Measurements from ENCODE around the gene LARP1.
"Not testable (repeated sequence)": the region's sequence is repeated elsewhere in the genome, so short reads cannot be mapped to it uniquely, and the experiment has no call there.

Gene LARP1

DNA sequence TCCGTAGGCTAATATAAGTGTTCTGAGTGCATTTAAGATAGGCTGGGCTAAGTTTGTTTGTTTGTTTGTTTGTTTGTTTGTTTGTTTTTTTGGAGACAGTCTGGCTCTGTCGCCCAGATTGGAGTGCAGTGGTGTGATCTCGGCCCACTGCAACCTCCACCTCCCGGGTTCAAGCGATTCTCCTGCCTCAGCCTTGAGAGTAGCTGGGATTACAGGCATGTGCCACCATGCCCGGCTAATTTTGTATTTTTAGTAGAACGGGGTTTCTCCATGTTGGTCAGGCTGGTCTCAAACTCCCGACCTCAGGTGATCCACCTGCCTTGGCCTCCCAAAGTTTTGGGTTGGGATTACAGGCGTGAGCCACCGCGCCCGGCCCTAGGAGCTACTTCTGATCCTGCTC lies 4.7 kb downstream of the LARP1 start:
- DNase-seq (ENCODE audit: extremely low read depth in 1 of 2, low read depth in 1 of 2) = not testable (repeated sequence)

- DNase-seq (ENCODE audit: extremely low read depth in 1 of 2, low read depth in 1 of 2) = no peak
Observed at GRCh38 chr5:154761046-154761736, 6.0 kb downstream of the LARP1 start.

DNA sequence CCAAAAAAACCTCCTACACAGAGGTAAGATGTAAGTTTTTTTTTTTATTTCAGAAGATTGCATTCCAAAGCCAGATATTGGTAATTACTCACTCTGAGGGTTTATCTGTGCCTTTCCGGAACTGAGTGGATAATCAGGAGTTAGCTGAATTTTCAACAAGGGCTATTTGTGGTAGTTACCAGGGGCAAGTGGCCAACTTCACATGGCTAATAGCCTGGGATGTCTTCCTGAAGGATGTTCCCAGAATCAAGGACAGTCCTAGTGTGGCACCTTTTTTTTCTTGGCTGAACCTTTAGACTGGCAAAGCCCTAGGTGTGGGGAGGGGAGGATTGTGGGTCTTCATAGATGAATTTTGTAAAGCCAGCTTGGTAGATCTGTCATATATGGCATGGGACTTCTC lies 7.1 kb downstream of the LARP1 start:
- no peak for DNase-seq (ENCODE audit: extremely low read depth in 1 of 2, low read depth in 1 of 2)

DNA sequence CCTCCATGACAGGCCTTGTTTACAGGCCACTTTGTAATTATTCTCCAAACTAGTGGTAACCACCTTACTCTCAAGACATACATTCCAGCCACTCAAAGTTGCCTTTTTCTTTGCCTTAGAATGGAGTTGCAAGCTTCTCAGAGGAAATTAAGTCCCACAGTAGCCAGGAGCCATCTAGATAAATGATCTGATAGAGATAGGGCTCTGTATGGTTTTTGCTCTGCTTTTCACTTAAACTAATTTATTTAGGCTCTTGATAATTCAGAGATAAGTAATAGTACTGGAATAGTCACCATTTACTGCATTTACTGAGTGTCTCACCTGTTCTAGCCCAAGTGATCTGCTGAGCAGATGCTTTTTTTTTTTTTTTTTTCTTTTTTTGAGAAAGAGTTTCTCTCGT lies 7.5 kb downstream of the LARP1 start:
- no peak for DNase-seq (ENCODE audit: extremely low read depth in 1 of 2, low read depth in 1 of 2)

- no peak for DNase-seq (ENCODE audit: extremely low read depth in 1 of 2, low read depth in 1 of 2)
Observed at GRCh38 chr5:154764967-154765366, 9.8 kb downstream of the LARP1 start.

DNA sequence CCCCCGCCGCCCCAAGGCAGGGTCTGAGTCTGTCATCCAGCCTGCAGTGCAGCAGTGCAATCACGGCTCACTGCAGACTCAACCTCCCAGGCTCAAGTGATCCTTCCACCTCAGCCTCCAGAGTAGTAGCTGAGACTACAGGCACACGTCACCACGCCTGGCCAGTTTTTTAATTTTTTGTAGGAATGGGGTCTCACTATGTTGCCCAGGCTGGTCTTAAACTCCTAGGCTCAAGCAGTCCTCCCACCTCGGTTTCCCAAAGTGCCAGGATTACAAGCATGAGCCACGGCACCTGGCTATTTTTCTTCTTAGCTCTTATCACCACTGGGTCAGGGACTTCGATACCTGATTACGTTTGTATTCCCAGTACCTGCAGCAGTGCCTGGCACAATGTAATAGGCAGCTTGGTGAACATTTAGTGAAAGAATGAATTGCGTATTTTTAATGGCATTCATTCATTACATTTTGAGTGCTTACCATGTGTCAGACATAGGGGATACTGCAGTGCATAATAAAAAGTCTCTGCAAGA lies 10.3 kb downstream of the LARP1 start:
- no peak for DNase-seq (ENCODE audit: extremely low read depth in 1 of 2, low read depth in 1 of 2)

DNA sequence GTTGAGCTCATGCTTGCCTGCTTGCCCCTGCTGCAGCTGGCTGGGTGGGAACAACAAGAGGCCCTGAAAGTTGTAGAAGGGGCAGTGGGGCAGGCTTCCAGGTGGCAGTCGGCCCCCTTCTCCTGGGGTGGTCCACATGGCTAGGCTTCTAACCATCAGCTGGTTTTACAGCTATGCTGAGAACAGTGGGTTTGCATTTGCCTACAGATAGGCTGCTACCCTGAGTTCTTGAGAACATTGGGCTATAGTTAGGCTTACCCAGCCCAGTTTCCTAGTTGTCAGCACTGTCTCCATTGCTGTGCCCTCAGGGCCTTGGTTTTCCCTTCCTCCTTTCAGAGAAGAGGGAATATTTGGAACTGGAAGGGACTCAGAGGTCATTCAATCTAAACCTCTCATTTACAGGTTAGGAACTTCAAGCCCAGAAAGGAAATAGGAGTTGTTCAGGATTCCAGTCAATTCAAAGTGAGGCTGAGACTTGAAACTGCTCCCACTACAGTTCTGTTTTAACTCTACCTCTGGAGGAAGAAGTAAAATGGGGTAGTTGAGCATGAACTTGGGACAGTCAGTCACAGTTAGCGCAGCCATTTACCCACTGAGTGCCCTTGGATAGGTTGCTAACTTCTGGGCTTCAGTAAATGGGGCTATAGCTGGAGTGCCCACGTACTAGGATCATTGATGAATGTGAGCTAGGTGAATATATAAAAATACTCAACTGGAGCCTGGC lies 11.5 kb downstream of the LARP1 start:
- DNase-seq (ENCODE audit: extremely low read depth in 1 of 2, low read depth in 1 of 2) = no peak

GRCh38 chr5:154767576-154767975 lies 12.4 kb downstream of the LARP1 start:
- DNase-seq (ENCODE audit: extremely low read depth in 1 of 2, low read depth in 1 of 2) = no peak

GRCh38 chr5:154768207-154768606 lies 13.0 kb downstream of the LARP1 start:
- no peak for DNase-seq (ENCODE audit: extremely low read depth in 1 of 2, low read depth in 1 of 2)

- DNase-seq (ENCODE audit: extremely low read depth in 1 of 2, low read depth in 1 of 2) = no peak
Observed at GRCh38 chr5:154770111-154770510, 14.9 kb downstream of the LARP1 start.

GRCh38 chr5:154771383-154771901 lies 16.3 kb downstream of the LARP1 start:
- DNase-seq (ENCODE audit: extremely low read depth in 1 of 2, low read depth in 1 of 2) = no peak

- DNase-seq (ENCODE audit: extremely low read depth in 1 of 2, low read depth in 1 of 2) = no peak
Observed at GRCh38 chr5:154773326-154773725, 18.1 kb downstream of the LARP1 start.

DNA sequence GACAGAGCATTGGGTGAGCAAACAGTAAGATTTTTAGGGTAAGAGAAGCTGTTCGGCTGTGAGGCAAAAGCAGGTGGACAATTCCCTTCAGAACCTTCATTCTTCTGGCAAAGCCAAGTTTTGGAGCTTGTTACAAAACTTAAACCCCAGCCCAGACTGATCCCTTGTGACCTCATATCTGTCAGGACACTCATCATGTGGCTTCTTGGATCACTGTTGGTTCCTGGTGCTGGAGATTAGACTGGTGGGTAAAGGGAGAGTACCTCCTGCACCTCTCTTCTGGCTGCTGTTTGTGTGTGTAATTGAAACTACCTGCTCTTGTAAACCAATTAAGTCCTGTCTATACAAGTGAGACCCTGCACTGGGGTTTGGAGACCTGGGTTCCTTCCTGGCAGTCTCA lies 21.0 kb downstream of the LARP1 start:
- DNase-seq (ENCODE audit: extremely low read depth in 1 of 2, low read depth in 1 of 2) = no peak

DNA sequence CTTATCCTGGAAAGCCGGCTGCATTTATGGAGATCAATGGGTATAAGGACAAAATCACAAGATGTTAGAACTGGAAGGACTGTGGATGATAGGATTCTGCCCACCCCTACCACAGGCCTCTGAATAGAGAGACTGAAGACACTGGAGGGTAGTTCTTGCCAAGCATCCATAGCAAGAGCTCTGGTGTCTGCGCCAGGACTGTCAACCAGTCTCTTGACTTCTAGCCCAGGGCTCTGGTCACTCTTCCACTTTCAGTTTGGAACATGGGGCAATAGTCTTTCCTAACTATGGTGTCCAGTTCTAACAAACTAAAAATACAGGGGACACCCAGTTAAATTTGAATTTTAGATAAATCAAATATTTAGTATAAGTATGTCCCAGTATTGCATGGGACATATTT lies 23.4 kb downstream of the LARP1 start:
- no peak for DNase-seq (ENCODE audit: extremely low read depth in 1 of 2, low read depth in 1 of 2)

DNA sequence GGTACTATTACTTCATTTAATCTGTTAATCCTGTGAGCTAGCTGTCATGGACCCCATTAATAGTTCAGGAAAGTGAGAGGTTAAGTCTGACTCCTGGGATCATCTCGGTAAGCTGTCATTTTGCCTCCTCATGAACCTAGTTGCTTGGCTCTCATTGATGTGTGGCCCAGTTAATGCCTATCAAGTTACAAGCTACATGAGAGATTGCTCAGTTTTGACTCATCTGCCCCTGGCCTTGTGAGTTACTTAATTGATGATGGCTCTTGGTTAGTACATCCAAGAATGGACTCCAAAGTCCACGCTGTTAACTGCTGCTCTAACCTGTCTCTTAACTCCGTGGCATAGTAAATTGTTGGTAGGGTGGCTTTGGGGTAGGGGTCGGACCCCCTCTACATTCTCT lies 23.9 kb downstream of the LARP1 start:
- DNase-seq (ENCODE audit: extremely low read depth in 1 of 2, low read depth in 1 of 2) = no peak

GRCh38 chr5:154780128-154780527 lies 25.0 kb downstream of the LARP1 start:
- no peak for DNase-seq (ENCODE audit: extremely low read depth in 1 of 2, low read depth in 1 of 2)

GRCh38 chr5:154782326-154782725 lies 27.1 kb downstream of the LARP1 start:
- no peak for DNase-seq (ENCODE audit: extremely low read depth in 1 of 2, low read depth in 1 of 2)

- DNase-seq (ENCODE audit: extremely low read depth in 1 of 2, low read depth in 1 of 2) = no peak
Observed at GRCh38 chr5:154782812-154783592, 27.8 kb downstream of the LARP1 start.

GRCh38 chr5:154783774-154784460 lies 28.7 kb downstream of the LARP1 start:
- DNase-seq (ENCODE audit: extremely low read depth in 1 of 2, low read depth in 1 of 2) = no peak

GRCh38 chr5:154784856-154785255 lies 29.7 kb downstream of the LARP1 start:
- no peak for DNase-seq (ENCODE audit: extremely low read depth in 1 of 2, low read depth in 1 of 2)

DNA sequence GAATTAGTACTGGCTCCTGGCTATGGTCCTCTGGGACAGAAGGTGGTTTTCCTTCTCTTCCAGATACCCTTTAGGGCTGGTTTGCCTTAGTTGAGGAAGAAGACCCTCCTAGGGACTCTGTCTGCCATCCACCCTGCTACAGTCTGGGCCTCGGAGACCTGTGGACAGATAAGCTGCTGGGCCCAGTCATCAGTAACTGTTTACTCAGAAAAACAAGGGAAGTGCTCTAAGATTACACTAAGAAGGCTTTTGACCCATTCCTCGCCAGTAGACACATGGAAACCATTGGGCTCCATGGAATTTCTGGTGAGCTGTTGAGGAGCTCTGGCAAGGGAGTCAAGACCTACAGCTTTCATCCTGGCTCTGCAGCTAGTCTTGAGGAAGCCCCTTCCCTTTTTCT lies 31.2 kb downstream of the LARP1 start:
- no peak for DNase-seq (ENCODE audit: extremely low read depth in 1 of 2, low read depth in 1 of 2)

Data from stimulated activated CD8-positive, alpha-beta memory T cell treated with anti-CD3 and anti-CD28 coated beads, Interleukin-7, amount 100 ng/mL, for 48 hours (primary cell).